ENCODE data around the gene A2ML1.
"Not testable (repeated sequence)": the region's sequence is repeated elsewhere in the genome, so short reads cannot be mapped to it uniquely, and the experiment has no call there.

GRCh38 chr12:8919643-8920042 is 97.2 kb downstream of the A2ML1 start:
- not testable (repeated sequence) for TF ChIP-seq CTCF (conservative IDR thresholded peaks at IDR 0.05); ZFX (IDR thresholded peaks at IDR 0.05)

All from C4-2B (cell line).